Nephron progenitor cell (in vitro differentiated cells): ENCODE results near the gene CACFD1.

Source experiments
- DNase-seq: peaks from one replicate; pipeline ENCODE4 v3.0.0; 2021
- H3K27ac Mint-ChIP-seq: 2 replicates; pipeline ENCODE4 v1.8.0; 2021; ENCODE audit warnings: mild to moderate bottlenecking, moderate library complexity, mixed read lengths
- H3K27me3 Mint-ChIP-seq: 2 replicates; pipeline ENCODE4 v1.8.0; 2021; ENCODE audit warnings: mild to moderate bottlenecking, low read depth, mixed read lengths; ENCODE audit not compliant: poor library complexity
- H3K36me3 Mint-ChIP-seq: 2 replicates; pipeline ENCODE4 v1.8.0; 2021; ENCODE audit warnings: low read depth, mixed read lengths
- H3K4me1 Mint-ChIP-seq: 2 replicates; pipeline ENCODE4 v1.8.0; 2021; ENCODE audit warnings: mixed read lengths
- H3K4me3 Mint-ChIP-seq: 2 replicates; pipeline ENCODE4 v1.8.0; 2021; ENCODE audit warnings: mild to moderate bottlenecking, moderate library complexity, mixed read lengths
- H3K9me3 Mint-ChIP-seq: 2 replicates; pipeline ENCODE4 v1.8.0; 2021; ENCODE audit warnings: mild to moderate bottlenecking, moderate library complexity, mixed read lengths
- TF ChIP-seq, protein P1 (sequence below): fragments of 200-600 bp; sonication (generic); IDR thresholded peaks from 2 replicates; pipeline ENCODE4 v1.5.0; 2021; ENCODE audit warnings: antibody characterized with exemption

Gene CACFD1

GRCh38 chr9:133476036-133476931 is 16.5 kb downstream of the CACFD1 start:
- TF ChIP-seq, protein P1, sequence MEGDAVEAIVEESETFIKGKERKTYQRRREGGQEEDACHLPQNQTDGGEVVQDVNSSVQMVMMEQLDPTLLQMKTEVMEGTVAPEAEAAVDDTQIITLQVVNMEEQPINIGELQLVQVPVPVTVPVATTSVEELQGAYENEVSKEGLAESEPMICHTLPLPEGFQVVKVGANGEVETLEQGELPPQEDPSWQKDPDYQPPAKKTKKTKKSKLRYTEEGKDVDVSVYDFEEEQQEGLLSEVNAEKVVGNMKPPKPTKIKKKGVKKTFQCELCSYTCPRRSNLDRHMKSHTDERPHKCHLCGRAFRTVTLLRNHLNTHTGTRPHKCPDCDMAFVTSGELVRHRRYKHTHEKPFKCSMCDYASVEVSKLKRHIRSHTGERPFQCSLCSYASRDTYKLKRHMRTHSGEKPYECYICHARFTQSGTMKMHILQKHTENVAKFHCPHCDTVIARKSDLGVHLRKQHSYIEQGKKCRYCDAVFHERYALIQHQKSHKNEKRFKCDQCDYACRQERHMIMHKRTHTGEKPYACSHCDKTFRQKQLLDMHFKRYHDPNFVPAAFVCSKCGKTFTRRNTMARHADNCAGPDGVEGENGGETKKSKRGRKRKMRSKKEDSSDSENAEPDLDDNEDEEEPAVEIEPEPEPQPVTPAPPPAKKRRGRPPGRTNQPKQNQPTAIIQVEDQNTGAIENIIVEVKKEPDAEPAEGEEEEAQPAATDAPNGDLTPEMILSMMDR: no peak
- Mint-ChIP-seq H3K4me3 (no peak overlapping the region), H3K27ac (no peak overlapping the region), H3K4me1 (peaks cover 10% of the 10 kb centered on the region), H3K36me3 (no peaks in the 10 kb centered on the region), H3K9me3 (no peaks in the 10 kb centered on the region), H3K27me3 (peaks cover 8% of the 10 kb centered on the region)
- DNase-seq: no peak

DNA sequence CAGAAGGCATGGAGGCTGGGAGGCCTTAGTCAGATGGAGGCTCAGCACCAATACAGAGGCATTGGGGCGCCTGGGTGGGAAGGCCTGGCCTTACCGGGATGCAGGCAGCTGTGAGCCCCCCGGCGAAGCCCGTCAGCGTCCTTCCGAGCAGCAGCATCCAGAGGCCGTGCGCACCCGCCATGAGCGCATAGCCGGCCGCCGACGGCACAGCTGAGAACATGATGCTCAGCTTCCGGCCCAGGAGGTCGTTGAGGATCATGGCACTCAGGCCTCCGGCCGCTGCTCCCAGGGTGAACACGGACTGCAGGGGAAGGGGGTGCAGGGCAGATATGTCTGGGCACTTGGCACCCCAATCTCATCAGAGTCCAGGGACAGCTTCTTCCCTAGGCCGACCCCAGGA is 17.2 kb downstream of the CACFD1 start:
- H3K27me3 Mint-ChIP-seq: peaks cover 8% of the 10 kb centered on the region
- no peaks in the 10 kb centered on the region for H3K9me3 Mint-ChIP-seq
- H3K36me3 Mint-ChIP-seq: no peaks in the 10 kb centered on the region
- TF ChIP-seq, protein P1: no peak
- H3K27ac Mint-ChIP-seq: no peak overlapping the region
- no peak for DNase-seq
- H3K4me3 Mint-ChIP-seq: no peak overlapping the region
- peaks cover 10% of the 10 kb centered on the region for H3K4me1 Mint-ChIP-seq

GRCh38 chr9:133477461-133477860 is 17.7 kb downstream of the CACFD1 start:
- peak overlapping the region; percentile 52 for H3K4me3 Mint-ChIP-seq
- H3K9me3 Mint-ChIP-seq: no peaks in the 10 kb centered on the region
- DNase-seq: no peak

DNA sequence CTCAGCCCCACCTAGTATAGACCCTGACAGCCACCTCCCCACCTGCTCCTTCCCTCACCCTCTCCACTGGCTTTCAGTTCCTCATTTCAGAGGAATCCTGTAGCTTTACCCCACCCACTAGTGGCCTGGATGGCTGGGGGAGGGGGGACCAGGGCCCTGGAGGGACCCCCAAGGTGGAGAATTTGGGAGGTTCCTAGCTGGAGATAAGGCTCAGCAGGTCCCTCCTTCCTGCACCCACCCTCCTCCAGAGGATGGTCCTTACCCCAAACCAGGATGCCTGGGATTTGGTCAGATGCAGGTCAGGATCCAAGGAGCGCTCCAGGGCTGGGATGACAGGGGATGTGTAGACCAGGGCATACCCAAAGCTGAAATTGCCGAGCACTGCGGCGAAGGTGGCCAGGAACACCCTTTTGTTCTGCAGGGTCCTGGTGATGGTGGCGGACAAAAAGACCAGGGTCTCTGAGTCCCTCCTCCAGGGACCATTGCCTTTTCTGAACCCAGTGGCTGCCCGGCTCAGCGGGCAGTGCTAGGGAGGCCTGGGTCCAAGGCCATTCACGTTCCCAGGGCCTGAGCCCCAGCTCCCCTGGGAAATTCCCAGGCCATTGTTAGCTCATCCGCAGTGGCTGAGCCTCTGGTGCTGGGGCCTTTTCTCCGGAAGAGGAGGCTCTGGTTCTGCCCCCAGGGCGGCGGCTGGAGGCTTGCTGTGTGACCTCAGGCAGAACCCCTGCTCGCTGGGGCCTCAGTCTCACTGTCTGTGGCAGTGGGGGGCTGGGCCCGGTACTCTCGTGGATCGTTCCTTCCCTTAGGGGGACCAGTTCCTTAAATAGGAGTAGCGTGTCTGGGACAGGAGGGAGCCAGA is 18.4 kb downstream of the CACFD1 start:
- Mint-ChIP-seq H3K36me3 (no peaks in the 10 kb centered on the region), H3K27ac (no peak overlapping the region), H3K27me3 (peaks cover 8% of the 10 kb centered on the region), H3K9me3 (no peaks in the 10 kb centered on the region), H3K4me3 (peak overlapping the region; percentile 76), H3K4me1 (peaks cover 16% of the 10 kb centered on the region)
- TF ChIP-seq, protein P1: no peak
- peak; percentile 45 for DNase-seq

More at GRCh38 chr9:133477461-133477860, 17.7 kb downstream of the CACFD1 start:
- Mint-ChIP-seq H3K27ac (no peak overlapping the region), H3K4me1 (peaks cover 15% of the 10 kb centered on the region), H3K36me3 (no peaks in the 10 kb centered on the region), H3K27me3 (peaks cover 8% of the 10 kb centered on the region)
- TF ChIP-seq, protein P1: no peak

DNA sequence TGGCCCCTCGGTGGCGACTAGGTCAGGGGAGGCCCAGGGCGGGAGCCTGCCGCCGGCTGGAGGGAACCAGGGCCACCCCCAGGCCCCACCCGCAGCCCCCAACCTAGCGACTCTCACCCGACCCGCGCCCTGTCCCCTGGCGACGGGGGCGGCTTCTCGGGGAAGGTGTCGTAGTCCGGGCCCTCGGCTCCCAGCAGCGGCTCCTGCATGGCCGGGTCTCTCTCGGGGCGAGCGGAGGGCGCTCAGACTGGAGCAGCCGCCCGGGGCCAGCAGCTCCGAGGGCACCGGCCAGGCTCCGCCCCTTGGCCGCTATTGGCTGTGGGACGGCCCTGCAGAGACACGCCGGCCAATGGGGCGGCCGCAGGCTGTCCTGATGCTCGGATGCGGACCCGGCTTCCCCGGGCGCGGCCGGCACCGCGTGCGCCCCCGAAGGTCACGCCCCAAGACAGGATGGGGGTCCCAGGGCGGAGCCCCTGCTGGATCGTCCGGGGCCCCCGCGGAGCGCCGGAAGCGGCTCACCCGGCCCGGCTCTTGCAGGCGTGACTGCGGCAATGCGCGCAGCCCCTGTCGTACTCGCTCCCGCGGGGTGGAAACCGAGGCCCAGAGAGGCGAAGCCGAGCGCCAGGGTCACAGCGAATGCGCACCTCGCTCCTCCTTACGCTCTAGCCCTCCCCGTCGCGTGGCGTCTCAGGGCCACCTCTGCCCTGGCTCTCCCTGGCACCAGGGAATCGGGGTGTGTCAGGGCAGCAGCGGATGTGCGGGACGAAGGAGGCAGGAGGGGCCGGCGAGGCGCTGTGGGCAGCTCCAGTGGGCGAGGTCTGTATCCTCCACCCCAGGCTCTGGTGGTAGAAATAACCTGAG is 19.3 kb downstream of the CACFD1 start, which contains the start of gene SLC2A6:
TSS of gene SLC2A6 (minus strand) at position 249 of the 861 bp plus-strand sequence. CDS start at position 209, 40 bp downstream.
- no peaks in the 10 kb centered on the region for H3K9me3 Mint-ChIP-seq
- peak; percentile 93 for DNase-seq
- peaks cover 23% of the 10 kb centered on the region for H3K4me1 Mint-ChIP-seq
- peak within 1 kb of the TSS; percentile 76 for H3K4me3 Mint-ChIP-seq
- H3K27ac Mint-ChIP-seq: peak within 1 kb of the TSS; percentile 68
- H3K27me3 Mint-ChIP-seq: peaks cover 8% of the 10 kb centered on the region
- TF ChIP-seq, protein P1: no peak
- H3K36me3 Mint-ChIP-seq: no peaks in the 10 kb centered on the region
